AG10803 (cell line): ENCODE measurements around the gene CFAP46.
"Not testable (repeated sequence)": the region's sequence is repeated elsewhere in the genome, so short reads cannot be mapped to it uniquely, and the experiment has no call there.

Source experiments
- DNase-seq: peaks from one replicate; pipeline ENCODE4 v3.0.0; 2010; ENCODE audit warnings: low read depth
- H3K4me3 ChIP-seq: 2 replicates; pipeline ENCODE4 v1.5.1; 2011; ENCODE audit warnings: mild to moderate bottlenecking, low read length, control low read depth
- CTCF ChIP-seq: conservative IDR thresholded peaks from 2 replicates; pipeline ENCODE4 v1.5.1; 2011; ENCODE audit warnings: mild to moderate bottlenecking, low read length, control low read depth, inconsistent platforms

The CFAP46 gene

GRCh38 chr10:132904181-132904813 is 38.1 kb downstream of the CFAP46 start:
- DNase-seq, result no peak
- H3K4me3 ChIP-seq, result no peak overlapping the region
- peak; percentile 67 for TF ChIP-seq CTCF

GRCh38 chr10:132902656-132903575 is 39.5 kb downstream of the CFAP46 start:
- DNase-seq, H3K4me3 ChIP-seq: not testable (repeated sequence)

GRCh38 chr10:132901351-132901750 is 41.0 kb downstream of the CFAP46 start:
- no peak for TF ChIP-seq CTCF
- no peak for DNase-seq

GRCh38 chr10:132900211-132900756 is 42.1 kb downstream of the CFAP46 start:
- no peak for TF ChIP-seq CTCF
- DNase-seq, result no peak
- no peak overlapping the region for H3K4me3 ChIP-seq

More at GRCh38 chr10:132901351-132901750, 41.0 kb downstream of the CFAP46 start:
- no peak overlapping the region for H3K4me3 ChIP-seq

GRCh38 chr10:132899751-132900065 is 42.7 kb downstream of the CFAP46 start:
- DNase-seq, result no peak
- TF ChIP-seq CTCF, result no peak
- H3K4me3 ChIP-seq, result no peak overlapping the region

- no peak overlapping the region for H3K4me3 ChIP-seq
- TF ChIP-seq CTCF, result no peak
- DNase-seq, result no peak
Observed at GRCh38 chr10:132899054-132899750, 43.2 kb downstream of the CFAP46 start.

- DNase-seq, result no peak
- H3K4me3 ChIP-seq, result no peak overlapping the region
- TF ChIP-seq CTCF, result no peak
Observed at GRCh38 chr10:132898391-132899053, 43.8 kb downstream of the CFAP46 start.
